GM19397 (cell line): Measurements from ENCODE around the gene ESYT2.
A peak's percentile ranks its signal among the peaks of the same experiment; 100 is the strongest.
"Not testable (repeated sequence)": the region's sequence is repeated elsewhere in the genome, so short reads cannot be mapped to it uniquely, and the experiment has no call there.

ENCODE experiments used
- ATAC-seq: cut with Tn5 transposase; IDR thresholded peaks from one replicate; pipeline ENCODE4 v1.9.1; 2021; ENCODE audit warnings: mild to moderate bottlenecking, moderate library complexity; ENCODE audit not compliant: unreplicated experiment

The ESYT2 gene

DNA sequence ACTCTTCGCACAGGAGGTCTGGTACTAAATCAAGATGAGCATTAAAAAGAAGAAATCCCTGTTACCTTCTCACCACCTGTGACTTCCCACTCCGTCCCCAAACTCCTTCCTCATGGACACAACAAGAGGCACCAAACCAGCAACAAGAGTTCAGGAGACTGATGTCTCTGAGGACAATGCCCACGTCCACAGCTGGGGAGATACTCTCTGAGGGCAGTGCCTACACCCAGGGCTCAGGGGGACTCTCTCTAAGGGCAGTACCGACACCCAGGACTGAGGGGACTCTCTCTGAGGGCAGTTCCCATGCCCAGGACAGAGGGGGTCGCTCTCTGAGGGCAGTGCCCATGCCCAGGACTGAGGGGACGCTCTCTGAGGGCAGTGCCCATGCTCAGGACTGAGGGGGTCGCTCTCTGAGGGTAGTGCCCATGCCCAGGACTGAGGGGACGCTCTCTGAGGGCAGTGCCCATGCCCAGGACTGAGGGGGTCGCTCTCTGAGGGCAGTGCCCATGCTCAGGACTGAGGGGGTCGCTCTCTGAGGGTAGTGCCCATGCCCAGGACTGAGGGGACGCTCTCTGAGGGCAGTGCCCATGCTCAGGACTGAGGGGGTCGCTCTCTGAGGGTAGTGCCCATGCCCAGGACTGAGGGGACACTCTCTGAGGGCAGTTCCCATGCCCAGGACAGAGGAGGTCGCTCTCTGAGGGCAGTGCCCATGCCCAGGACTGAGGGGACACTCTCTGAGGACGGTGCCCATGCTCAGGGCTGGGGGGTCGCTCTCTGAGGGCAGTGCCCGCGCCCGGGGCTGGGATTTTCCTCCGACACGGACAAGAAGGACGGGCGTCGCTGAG, 125.4 kb downstream of the ESYT2 start:
- ATAC-seq: not testable (repeated sequence)

DNA sequence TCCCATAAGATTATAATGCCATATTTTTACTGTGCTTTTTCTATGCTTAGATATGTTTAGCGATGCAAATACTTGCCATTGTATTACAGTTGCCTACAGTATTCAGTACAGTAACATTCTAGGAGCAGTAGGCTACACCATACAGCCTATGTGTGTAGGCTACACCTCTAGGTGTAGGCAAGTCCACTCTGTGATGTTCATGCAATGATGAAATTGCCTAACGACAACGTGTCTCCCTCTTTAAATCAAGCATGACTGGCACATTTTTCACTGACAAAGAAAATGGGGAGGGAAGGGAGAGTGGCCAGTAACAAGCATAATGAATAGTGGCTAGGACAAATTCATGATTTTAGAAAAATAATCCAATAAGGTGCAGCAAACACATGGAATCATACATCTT, 126.4 kb downstream of the ESYT2 start:
- ATAC-seq: no peak

DNA sequence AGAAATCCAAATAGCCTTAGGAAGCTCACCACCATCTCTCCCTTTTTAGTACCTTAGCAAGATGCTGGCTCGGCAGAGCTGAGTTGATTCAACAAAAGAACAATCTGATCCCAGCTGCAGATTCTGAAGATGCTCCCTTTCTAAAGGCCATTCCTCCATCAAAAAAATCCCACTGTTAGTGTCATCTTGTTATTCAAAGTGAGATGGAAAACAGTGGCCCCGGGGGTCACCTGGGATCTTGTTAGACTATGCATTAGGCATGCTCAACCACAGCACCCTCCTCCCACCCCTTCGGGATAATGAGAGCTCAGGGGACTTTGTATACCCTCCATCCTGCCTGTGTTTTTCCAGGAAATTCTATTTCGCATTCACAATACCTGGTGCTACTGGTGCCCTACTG, 127.1 kb downstream of the ESYT2 start:
- no peak for ATAC-seq

DNA sequence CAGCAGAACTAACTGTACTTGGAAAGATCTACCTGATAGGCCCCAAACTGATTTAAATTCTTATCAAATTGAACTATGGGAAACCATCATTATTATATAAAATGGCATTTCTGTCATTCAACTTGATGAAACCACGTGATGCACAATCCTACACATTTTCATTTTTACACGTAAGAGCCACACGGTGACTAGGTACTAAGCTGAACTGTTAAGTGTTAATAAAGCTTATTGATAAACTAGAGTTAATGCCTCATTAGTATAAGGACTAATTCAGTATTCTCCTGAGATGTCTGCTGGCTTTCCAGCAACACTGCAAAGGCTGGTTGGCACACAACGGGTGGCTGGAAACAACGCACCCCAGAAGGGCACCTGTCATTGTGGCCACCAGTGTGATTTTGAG, 129.3 kb downstream of the ESYT2 start:
- ATAC-seq: no peak

DNA sequence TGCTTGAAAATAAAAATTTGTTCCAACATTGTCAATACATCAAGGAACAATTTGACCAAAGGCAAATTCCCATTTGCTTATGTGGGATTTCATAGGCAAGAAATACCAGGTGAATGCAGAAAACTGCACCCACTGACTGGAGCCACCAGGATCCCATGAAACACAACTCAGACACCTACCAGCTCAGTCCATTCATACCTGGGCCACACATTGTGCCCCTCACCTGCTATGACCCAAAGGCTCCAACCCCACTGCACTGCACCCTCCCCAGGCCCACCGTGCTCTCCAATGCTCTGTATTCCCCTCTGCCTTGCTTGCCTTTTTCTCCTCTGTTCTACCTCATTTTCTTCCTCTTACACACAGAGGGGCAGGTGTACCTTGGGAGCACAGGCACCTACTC, 130.0 kb downstream of the ESYT2 start:
- no peak for ATAC-seq

DNA sequence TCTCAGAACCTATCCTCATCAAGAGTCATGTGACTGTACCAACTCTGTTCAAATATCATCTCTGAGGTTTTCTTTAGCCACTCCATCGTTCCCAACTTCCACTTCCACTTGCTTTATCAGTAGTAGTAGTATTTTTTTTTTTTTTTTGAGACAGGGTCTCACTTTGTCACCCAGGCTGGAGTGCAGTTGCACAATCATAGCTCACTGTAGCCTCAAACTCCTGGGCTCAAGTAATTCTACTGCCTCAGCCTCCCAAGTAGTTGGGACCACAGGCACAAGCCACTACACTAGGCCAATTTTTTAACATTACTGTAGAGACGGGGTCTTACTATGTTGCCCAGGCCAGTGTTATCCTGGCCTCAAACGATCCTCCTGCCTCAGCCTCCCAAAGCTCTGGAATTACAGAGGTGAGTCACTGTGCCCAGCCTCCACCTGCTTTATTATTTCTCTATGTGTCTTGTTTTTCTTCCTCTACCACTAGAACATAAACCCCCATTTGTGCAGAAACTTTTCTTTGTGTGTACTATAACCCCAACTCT, 130.6 kb downstream of the ESYT2 start:
- no peak for ATAC-seq

DNA sequence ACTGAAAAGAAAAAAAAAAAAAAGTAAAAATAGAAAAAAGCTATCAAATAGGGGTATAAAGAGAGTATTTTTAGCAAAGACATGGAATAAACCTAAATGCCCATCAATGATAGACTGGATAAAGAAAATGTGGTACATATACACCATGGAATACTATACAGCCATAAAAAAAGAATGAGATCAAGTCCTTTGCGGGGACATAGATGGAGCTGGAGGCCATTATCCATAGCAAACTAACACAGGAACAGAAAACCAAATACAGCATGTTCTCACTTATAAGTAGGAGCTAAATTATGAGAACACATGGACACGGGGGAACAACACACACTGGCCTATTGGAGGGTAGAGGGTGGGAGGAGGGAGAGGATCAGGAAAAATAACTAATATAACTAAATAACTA, 131.7 kb downstream of the ESYT2 start:
- not testable (repeated sequence) for ATAC-seq

DNA sequence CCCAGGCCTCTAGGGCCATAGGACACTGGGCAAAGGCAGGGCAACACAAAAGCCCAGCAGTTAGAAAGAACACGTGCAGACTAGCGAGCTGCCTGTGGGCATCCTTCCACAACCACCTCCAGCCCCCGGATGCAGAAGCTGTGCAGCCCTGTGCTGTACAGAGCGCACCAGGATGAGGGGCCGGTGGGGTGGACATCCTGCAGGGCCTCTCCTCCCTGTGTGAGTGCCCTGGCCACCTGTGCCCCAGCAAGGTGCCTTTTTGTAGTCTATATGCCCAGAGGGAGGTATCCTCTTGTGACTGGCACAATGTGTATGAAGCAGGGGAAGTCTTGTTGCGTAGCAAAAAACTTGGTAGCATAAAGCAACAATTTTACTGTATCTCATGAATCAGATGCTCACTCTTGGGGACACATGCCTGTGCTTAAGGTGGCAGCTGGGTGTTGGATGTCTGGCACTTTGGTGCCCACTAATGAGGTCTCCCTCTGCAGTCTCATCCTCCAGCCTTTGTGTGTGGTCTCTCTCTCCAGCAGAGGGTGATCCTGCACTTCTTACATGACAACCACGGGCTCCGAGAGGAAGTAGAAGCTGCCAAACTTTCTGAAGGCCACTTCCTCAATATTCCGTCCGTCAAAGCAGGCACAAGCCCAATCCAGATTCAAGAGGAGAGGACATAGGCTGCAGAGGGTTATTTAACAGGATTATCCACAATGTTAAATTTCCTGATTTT, 133.4 kb downstream of the ESYT2 start:
- peak; percentile 73 for ATAC-seq

DNA sequence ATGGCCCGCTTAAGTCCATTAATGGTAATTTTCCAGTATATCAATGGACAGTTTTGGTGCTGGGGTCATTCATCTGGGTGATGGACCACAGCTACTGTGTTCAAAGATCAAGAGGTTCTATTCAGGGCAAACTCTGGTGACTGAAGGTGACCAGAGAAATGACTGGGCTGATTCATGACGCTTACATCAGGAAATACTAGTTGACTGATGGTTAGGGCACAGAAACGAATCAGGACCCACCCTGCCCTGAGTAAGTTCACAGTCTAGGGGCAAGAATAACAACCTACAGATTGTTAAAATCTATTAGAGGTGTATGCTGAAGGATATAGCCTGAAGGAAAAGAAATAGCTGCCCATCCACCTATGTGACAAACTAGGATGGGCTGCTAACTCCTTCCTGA, 134.3 kb downstream of the ESYT2 start:
- no peak for ATAC-seq

DNA sequence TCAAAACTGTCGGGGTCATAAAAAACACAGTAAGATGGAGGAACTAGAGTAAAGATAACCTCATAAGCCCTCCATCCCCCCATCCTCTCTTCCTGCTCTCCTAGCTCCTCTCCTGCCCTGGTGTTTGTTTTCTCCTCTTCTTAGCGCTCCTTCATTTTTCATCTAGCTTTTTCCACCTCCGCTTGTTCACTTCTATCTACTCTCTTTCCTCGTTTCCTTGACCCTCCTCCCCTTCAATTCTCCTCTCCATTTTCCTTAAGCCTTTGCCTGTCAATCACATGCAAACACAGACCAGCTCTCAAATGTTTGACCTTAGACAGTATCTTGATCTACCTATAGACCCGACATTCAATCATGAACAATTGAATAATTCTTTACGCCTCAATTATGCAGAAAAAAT, 134.7 kb downstream of the ESYT2 start:
- ATAC-seq: no peak

DNA sequence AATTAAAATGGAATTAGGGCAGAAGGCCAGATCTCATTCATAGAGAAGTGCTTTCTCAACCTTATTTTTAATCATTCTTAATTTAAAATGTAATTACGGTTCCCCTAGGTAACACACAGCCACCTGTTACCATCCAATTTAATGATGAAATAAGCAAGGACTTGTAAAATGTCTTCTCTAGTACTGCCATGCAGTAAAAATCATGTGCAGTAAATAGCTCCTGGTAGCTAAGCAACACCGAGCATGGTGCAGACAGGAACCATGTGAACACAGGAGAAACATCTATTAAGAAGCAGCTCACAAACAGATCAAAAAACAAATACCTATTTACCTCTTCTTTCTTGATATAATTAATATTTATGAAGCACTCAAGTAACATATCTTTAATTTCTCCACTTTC, 139.8 kb downstream of the ESYT2 start:
- ATAC-seq: no peak

DNA sequence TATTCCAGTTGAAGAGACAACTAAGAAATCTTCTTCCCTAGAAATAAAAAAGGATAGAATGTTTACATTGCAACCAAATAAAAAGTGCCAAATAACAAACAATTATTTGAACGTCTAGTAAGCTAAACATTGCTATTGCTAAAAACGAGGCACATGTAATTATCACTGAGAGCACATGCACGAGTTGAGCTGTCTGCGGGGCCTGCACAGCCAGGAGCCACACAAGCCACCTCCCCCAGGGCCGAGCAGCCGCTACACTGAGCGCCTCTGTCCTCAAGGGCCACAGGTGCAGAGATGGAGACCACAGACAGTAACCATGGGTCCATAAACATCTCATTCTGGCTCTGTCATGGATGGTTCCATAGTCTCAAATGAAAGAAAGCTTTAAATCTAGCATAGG, 141.9 kb downstream of the ESYT2 start:
- ATAC-seq: no peak

DNA sequence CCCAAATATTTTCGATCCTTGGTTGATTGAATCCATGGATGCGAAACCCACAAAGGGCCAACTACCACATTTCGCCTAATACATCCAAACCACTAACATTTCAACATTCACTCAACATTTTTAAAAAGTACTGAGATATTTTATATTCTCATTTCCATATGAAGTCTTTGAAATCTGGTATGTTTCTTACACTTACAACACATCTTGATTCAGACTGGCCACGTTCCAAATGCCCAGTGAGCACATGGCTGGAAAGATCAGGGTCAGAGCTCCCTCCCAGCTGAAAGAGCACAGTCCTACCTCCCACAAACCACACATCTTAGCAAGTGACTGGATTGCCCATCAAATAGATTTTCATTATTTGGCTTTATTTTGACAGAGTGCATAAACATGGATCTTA, 143.6 kb downstream of the ESYT2 start:
- ATAC-seq: no peak

DNA sequence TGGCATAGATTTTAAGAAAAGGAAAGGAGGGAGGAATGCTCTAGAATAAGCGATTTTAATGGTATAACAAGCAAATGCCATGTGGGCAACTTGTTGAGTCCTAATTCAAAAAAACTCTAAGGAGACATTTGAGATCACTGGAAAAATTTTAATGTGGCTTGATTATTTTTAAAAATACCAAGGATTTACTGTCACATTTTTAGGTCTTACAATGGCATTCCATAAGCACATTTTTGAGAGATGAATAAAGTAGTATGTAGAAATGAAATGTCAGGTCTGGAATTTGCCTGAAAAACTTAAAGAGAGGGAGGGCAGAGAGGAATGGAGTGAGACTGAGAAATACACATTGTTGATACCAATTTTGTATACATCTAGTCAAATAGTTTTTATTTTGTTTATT, 145.0 kb downstream of the ESYT2 start:
- no peak for ATAC-seq

DNA sequence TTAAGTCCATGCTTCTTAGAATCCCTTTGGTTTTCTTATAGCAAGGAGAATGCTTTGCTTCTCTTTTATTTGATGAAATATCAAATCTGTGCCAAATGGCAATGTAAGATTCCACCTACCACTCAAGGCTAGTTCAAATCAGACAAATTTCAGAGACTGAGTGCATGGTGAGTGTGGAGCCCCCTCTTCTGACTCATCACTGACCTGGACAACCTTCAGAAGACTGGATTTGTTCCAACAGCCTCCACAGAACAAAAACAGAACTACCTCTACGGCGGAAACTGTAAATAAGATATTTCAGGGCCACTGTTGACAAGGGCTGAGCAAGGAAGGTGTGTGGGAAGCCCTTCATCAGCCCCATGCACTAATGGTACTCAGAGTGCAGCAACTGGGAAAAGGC, 145.8 kb downstream of the ESYT2 start:
- no peak for ATAC-seq

DNA sequence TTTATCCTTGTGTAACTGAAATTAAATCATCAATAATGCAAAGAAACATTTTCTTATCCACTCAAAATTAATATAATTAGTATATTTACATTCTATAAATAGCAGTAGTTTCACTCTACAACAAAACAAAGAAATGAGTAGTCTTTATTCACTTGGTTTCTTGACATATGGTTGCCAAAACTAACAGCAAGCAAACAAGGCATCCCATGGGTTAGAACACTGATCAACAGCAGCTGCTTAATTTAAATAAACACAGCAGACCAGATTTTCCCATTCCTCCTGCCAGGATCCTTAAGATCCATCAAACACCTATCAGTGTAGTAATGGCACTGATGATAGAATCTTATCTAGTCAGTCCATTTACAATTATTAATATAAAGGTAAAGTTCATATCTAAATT, 146.9 kb downstream of the ESYT2 start:
- ATAC-seq: no peak
